Liver (tissue), 9 donors: Measurements from ENCODE around the gene DNAJA4. TPM values are rescaled to one million over a fixed set of nuclear protein-coding genes. Genes with fewer than 3 reads are reported as not detected.

Source experiments
- DNase-seq: peaks from one replicate; pipeline ENCODE4 v3.0.0-alpha.2; 2017; ENCODE audit warnings: low spot score
- H3K27ac ChIP-seq, 2 donors: one replicate each; pipeline ENCODE4 v1.7.0; 2013; ENCODE audit warnings: inconsistent platforms in 2 of 2, low read length in 2 of 2, control low read depth in 1 of 2, low read depth in 1 of 2, mild to moderate bottlenecking in 1 of 2
- H3K27me3 ChIP-seq, 4 donors: one replicate each; pipeline versions ENCODE4 v1.6.1 to v1.7.0; 2013; ENCODE audit warnings: low read length in 3 of 4, inconsistent platforms in 1 of 4, mild to moderate bottlenecking in 1 of 4, moderate library complexity in 1 of 4; ENCODE audit not compliant: control insufficient read depth in 4 of 4, insufficient read depth in 4 of 4
- H3K36me3 ChIP-seq, 4 donors: one replicate each; pipeline versions ENCODE4 v1.6.1 to v1.7.0; 2013; ENCODE audit warnings: low read length in 3 of 4, mild to moderate bottlenecking in 3 of 4, low read depth in 1 of 4, moderate library complexity in 1 of 4; ENCODE audit not compliant: control insufficient read depth in 4 of 4, insufficient read depth in 3 of 4
- H3K4me1 ChIP-seq, 4 donors: one replicate each; pipeline versions ENCODE4 v1.6.1 to v1.7.0; 2013; ENCODE audit warnings: low read length in 3 of 4, mild to moderate bottlenecking in 3 of 4, moderate library complexity in 1 of 4; ENCODE audit not compliant: control insufficient read depth in 4 of 4, insufficient read depth in 4 of 4
- H3K4me3 ChIP-seq, 3 donors: one replicate each; pipeline versions ENCODE4 v1.6.1 to v1.7.0; 2013; ENCODE audit warnings: low read length in 3 of 3, control low read depth in 1 of 3, low read depth in 1 of 3, mild to moderate bottlenecking in 1 of 3
- H3K9ac ChIP-seq, 2 donors: one replicate each; pipeline ENCODE4 v1.7.0; 2013; ENCODE audit warnings: low read length in 2 of 2, mild to moderate bottlenecking in 2 of 2, moderate library complexity in 2 of 2, control low read depth in 1 of 2, low read depth in 1 of 2
- H3K9me3 ChIP-seq, 4 donors: one replicate each; pipeline versions ENCODE4 v1.6.1 to v1.7.0; 2013; ENCODE audit warnings: low read length in 3 of 4; ENCODE audit not compliant: control insufficient read depth in 4 of 4
- ATF3 ChIP-seq: IDR thresholded peaks from 2 replicates; pipeline ENCODE4 v1.6.1; 2016; ENCODE audit warnings: antibody characterized with exemption
- CTCF ChIP-seq: fragments of 150-350 bp; IDR thresholded peaks from 2 replicates; pipeline ENCODE4 v1.5.1; 2017; ENCODE audit warnings: improper control_type of control experiment, low read depth, low read length; ENCODE audit not compliant: missing input control
- EGR1 ChIP-seq, 2 donors: IDR thresholded peaks; 2 replicates each; pipeline ENCODE4 v1.6.1; 2016 to 2018; ENCODE audit warnings: antibody characterized with exemption in 2 of 2, low read depth in 2 of 2
- FOXA1 ChIP-seq: IDR thresholded peaks from 2 replicates; pipeline ENCODE4 v1.6.1; 2016; ENCODE audit warnings: antibody characterized with exemption
- FOXA2 ChIP-seq: IDR thresholded peaks from 2 replicates; pipeline ENCODE4 v1.6.1; 2016; ENCODE audit warnings: antibody characterized with exemption
- HNF4A ChIP-seq, 2 donors: conservative IDR thresholded peaks; 2 replicates each; pipeline ENCODE4 v1.6.1; 2016; ENCODE audit warnings: antibody characterized with exemption in 2 of 2, mild to moderate bottlenecking in 2 of 2
- HNF4G ChIP-seq: IDR thresholded peaks from 2 replicates; pipeline ENCODE4 v1.6.1; 2016; ENCODE audit warnings: antibody characterized with exemption
- JUND ChIP-seq, 2 donors: IDR thresholded peaks; 2 replicates each; pipeline ENCODE4 v1.6.1; 2016; ENCODE audit warnings: antibody characterized with exemption in 2 of 2
- MAX ChIP-seq: IDR thresholded peaks from 2 replicates; pipeline ENCODE4 v1.6.1; 2016; ENCODE audit warnings: antibody characterized with exemption
- NR2F2 ChIP-seq: IDR thresholded peaks from 2 replicates; pipeline ENCODE4 v1.6.1; 2016; ENCODE audit warnings: antibody characterized with exemption
- RAD21 ChIP-seq, 2 donors: IDR thresholded peaks; 2 replicates each; pipeline ENCODE4 v1.6.1; 2016; ENCODE audit warnings: antibody characterized with exemption in 2 of 2, mild to moderate bottlenecking in 2 of 2
- REST ChIP-seq: IDR thresholded peaks from 2 replicates; pipeline ENCODE4 v1.6.1; 2016; ENCODE audit warnings: antibody characterized with exemption, mild to moderate bottlenecking
- RXRA ChIP-seq, 2 donors: IDR thresholded peaks; 2 replicates each; pipeline ENCODE4 v1.6.1; 2017 to 2018; ENCODE audit warnings: antibody characterized with exemption in 2 of 2, mild to moderate bottlenecking in 1 of 2
- SP1 ChIP-seq: IDR thresholded peaks from 2 replicates; pipeline ENCODE4 v1.6.1; 2018; ENCODE audit warnings: antibody characterized with exemption, mild to moderate bottlenecking
- TAF1 ChIP-seq: conservative IDR thresholded peaks from 2 replicates; pipeline ENCODE4 v1.6.1; 2016; ENCODE audit warnings: antibody characterized with exemption, mild to moderate bottlenecking
- YY1 ChIP-seq: IDR thresholded peaks from 2 replicates; pipeline ENCODE4 v1.6.1; 2016; ENCODE audit warnings: antibody characterized with exemption, mild to moderate bottlenecking
- ZBTB33 ChIP-seq: IDR thresholded peaks from 2 replicates; pipeline ENCODE4 v1.6.1; 2016; ENCODE audit warnings: antibody characterized with exemption
- WGBS: extraction: QIAGEN DNeasy Blood & Tissue Kit; methylation state at CpG from one replicate; pipeline ENCODE4 v1.1.7; 2013; 5-methylcytosine and 5-hydroxymethylcytosine counted together
- polyA plus RNA-seq, 2 donors: library from polyadenylated mRNA; stranded (reverse) in 1 of 2; unstranded in 1 of 2; fragments of 200-250 nt in 1 of 2; fragments of >200 nt in 1 of 2; fragmentation: Nextera tagmentation in 1 of 2; extraction: Ambion mirVana in 1 of 2; gene quantifications; one replicate each; pipeline versions ENCODE4 v1.2.1 to v1.2.3, GENCODE V29; 2013 to 2015
- total RNA-seq, 2 donors: library from RNA; depleted of rRNA; stranded (reverse); fragments of >200 nt; gene quantifications; one replicate each; pipeline ENCODE4 v1.2.3, GENCODE V29; 2014
- donor health status: healthy.
- donor health status: healthy.
- donor health status: healthy.
- donor health status: healthy.
- donor health status: healthy.

The DNAJA4 gene
- total and polyA plus RNA-seq, 4 donors: 0.93 to 79.0 (median 2.0) TPM

GRCh38 chr15:78292219-78292618, 27.9 kb downstream of the DNAJA4 start:
- Histone ChIP-seq H3K27ac (no peak overlapping the region), H3K27me3 (no peaks in the 10 kb centered on the region), H3K9me3 (no peaks in the 10 kb centered on the region), H3K4me3 (no peak overlapping the region), H3K4me1 (peaks cover 0 to 2% (median 2%) of the 10 kb centered on the region in 4 donors), H3K9ac (no peak overlapping the region), H3K36me3 (peaks cover 6 to 34% (median 22%) of the 10 kb centered on the region in 4 donors)
- DNase-seq: no peak
- no peak for TF ChIP-seq YY1
- TF ChIP-seq FOXA2: no peak
- TF ChIP-seq HNF4G: no peak
- TF ChIP-seq CTCF: no peak
- no peak for TF ChIP-seq MAX
- TF ChIP-seq TAF1: no peak
- TF ChIP-seq SP1: no peak
- TF ChIP-seq RXRA (IDR thresholded peaks at IDR 0.05): no peak
- TF ChIP-seq JUND (IDR thresholded peaks at IDR 0.05): no peak
- no peak for TF ChIP-seq ATF3
- TF ChIP-seq REST: no peak
- TF ChIP-seq ZBTB33: no peak
- TF ChIP-seq NR2F2: no peak
- no peak for TF ChIP-seq HNF4A (conservative IDR thresholded peaks at IDR 0.05)
- TF ChIP-seq RAD21 (IDR thresholded peaks at IDR 0.05): no peak
- TF ChIP-seq FOXA1: no peak
- no peak for TF ChIP-seq EGR1 (IDR thresholded peaks at IDR 0.05; ENCODE audit: low read depth in 2 of 2)
- 44% methylated on average over 1 of the region's 1 CpG for WGBS
